HepG2 (cell line): ENCODE data around the gene MAP3K5. TPM values are rescaled to one million over a fixed set of nuclear protein-coding genes. Genes with fewer than 3 reads are reported as not detected.

Experiments
- ATF1 ChIP-seq: IDR thresholded peaks from 2 replicates; pipeline ENCODE4 v1.6.1; 2016; ENCODE audit warnings: mild to moderate bottlenecking, control low read depth
- GTF2F1 ChIP-seq: fragments of 150-350 bp; IDR thresholded peaks from 2 replicates; pipeline ENCODE4 v1.6.1; 2014; ENCODE audit warnings: low read length
- MED8 ChIP-seq: sonication (generic); formaldehyde crosslinking; IDR thresholded peaks from 2 replicates; pipeline ENCODE4 v1.8.1; 2023; ENCODE audit warnings: mild to moderate bottlenecking, missing genetic modification reagents; ENCODE audit not compliant: insufficient replicate concordance
- PBX2 ChIP-seq: IDR thresholded peaks from 2 replicates; pipeline ENCODE4 v1.6.1; 2016; ENCODE audit warnings: control low read depth
- SMAD3 ChIP-seq: sonication (generic); formaldehyde crosslinking; IDR thresholded peaks from 2 replicates; pipeline ENCODE4 v1.4.0; 2020; ENCODE audit warnings: missing genetic modification reagents
- TSC22D2 ChIP-seq: sonication (generic); formaldehyde crosslinking; IDR thresholded peaks from 2 replicates; pipeline ENCODE4 v1.5.1; 2020; ENCODE audit warnings: missing genetic modification reagents, mild to moderate bottlenecking, borderline replicate concordance
- ZNF44 ChIP-seq: sonication (generic); formaldehyde crosslinking; IDR thresholded peaks from 2 replicates; pipeline ENCODE4 v1.5.1; 2020; ENCODE audit warnings: mild to moderate bottlenecking, missing genetic modification reagents
- ZNF770 ChIP-seq: sonication (generic); formaldehyde crosslinking; IDR thresholded peaks from 2 replicates; pipeline ENCODE4 v1.5.0; 2020; ENCODE audit warnings: mild to moderate bottlenecking, missing genetic modification reagents
- ZSCAN22 ChIP-seq: sonication (generic); formaldehyde crosslinking; IDR thresholded peaks from 2 replicates; pipeline ENCODE4 v1.4.0; 2020; ENCODE audit warnings: mild to moderate bottlenecking, missing genetic modification reagents
- polyA plus RNA-seq, 8 experiments: library from polyadenylated mRNA; depleted of rRNA in 3 of 8; stranded (reverse) in 7 of 8; unstranded in 1 of 8; fragments of >200 nt; fragmentation: Illumina TruSeq in 4 of 8; extraction: Trizol in 4 of 8; gene quantifications; 2 replicates each; pipeline versions ENCODE4 v1.2.1 to v1.2.3, GENCODE V29; 2011 to 2016; ENCODE audit warnings: low read depth in 4 of 8, missing spikeins in 1 of 8, mixed read lengths in 1 of 8; ENCODE audit not compliant: insufficient read depth in 1 of 8
- total RNA-seq, 5 experiments: library from RNA; depleted of rRNA; stranded (reverse); fragments of >200 nt; fragmentation: Illumina TruSeq; extraction: Trizol; gene quantifications; 2 replicates each; pipeline ENCODE4 v1.2.3, GENCODE V29; 2016; ENCODE audit warnings: low read depth in 1 of 5
- TF ChIP-seq, protein P1 (sequence below): sonication (generic); formaldehyde crosslinking; IDR thresholded peaks from 2 replicates; pipeline ENCODE4 v1.9.0; 2021; ENCODE audit warnings: missing genetic modification reagents, borderline replicate concordance

MAP3K5 gene
- total and polyA plus RNA-seq, 2 of the 13 experiments (the other 11 are each of a cell fraction or from before 2014, with no cell fraction given) = not detected

- TF ChIP-seq, protein P1, sequence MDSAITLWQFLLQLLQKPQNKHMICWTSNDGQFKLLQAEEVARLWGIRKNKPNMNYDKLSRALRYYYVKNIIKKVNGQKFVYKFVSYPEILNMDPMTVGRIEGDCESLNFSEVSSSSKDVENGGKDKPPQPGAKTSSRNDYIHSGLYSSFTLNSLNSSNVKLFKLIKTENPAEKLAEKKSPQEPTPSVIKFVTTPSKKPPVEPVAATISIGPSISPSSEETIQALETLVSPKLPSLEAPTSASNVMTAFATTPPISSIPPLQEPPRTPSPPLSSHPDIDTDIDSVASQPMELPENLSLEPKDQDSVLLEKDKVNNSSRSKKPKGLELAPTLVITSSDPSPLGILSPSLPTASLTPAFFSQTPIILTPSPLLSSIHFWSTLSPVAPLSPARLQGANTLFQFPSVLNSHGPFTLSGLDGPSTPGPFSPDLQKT (CRISPR knock-in tag) = no peak
- TF ChIP-seq ZSCAN22 (CRISPR knock-in tag) (no peak), GTF2F1 (no peak), SMAD3 (CRISPR knock-in tag) (no peak), ZNF770 (CRISPR knock-in tag) (no peak), ATF1 (no peak), MED8 (CRISPR knock-in tag) (no peak), TSC22D2 (CRISPR knock-in tag) (no peak), ZNF44 (CRISPR knock-in tag) (no peak), PBX2 (no peak)
Measured at GRCh38 chr6:136773473-136773796, 18.8 kb downstream of the MAP3K5 start (continued).
